ENCODE data around the gene ROPN1L.

DNA sequence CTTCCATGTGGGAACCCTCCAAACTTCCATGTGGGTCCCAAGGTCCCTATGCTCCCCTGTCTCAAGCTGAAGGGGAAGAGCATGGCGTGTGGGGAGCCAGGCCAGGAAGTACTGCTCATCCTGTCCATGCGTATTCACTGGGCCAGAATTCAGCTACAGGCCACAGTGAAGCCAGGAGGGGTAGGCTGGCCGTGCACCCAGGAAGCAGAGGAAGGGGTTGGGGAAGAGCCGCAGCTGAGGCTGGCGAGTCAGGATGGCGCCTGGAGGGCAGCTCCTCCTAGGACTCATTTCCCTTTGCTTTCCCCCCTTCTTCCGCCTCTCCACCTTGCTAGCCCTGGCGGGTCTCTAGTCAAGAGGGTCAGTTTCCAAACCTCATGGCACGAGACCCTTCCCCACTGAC, 57.4 kb downstream of the ROPN1L start:
- TF ChIP-seq, protein P1, sequence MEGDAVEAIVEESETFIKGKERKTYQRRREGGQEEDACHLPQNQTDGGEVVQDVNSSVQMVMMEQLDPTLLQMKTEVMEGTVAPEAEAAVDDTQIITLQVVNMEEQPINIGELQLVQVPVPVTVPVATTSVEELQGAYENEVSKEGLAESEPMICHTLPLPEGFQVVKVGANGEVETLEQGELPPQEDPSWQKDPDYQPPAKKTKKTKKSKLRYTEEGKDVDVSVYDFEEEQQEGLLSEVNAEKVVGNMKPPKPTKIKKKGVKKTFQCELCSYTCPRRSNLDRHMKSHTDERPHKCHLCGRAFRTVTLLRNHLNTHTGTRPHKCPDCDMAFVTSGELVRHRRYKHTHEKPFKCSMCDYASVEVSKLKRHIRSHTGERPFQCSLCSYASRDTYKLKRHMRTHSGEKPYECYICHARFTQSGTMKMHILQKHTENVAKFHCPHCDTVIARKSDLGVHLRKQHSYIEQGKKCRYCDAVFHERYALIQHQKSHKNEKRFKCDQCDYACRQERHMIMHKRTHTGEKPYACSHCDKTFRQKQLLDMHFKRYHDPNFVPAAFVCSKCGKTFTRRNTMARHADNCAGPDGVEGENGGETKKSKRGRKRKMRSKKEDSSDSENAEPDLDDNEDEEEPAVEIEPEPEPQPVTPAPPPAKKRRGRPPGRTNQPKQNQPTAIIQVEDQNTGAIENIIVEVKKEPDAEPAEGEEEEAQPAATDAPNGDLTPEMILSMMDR (IDR thresholded peaks at IDR 0.05): no peak
- no peak for TF ChIP-seq POLR2A (IDR thresholded peaks at IDR 0.05)
